K562 (cell line): ENCODE results near the gene BARX2. TPM values are rescaled to one million over a fixed set of nuclear protein-coding genes. Genes with fewer than 3 reads are reported as not detected.

Experiments
- ATAC-seq: fragments of 200-7000 bp; cut with Tn5 transposase; 3 replicates; pipeline ENCODE4 v1.9.1; 2020; ENCODE audit warnings: moderate library complexity
- BruUV-seq: library from RNA; stranded (reverse); fragments of 400-500 nt; replicated peaks from 2 replicates; lab custom pipeline; 2021; lab: Mats Ljungman, UMichigan
- CTCF ChIA-PET: fragments of 300-600 bp; formaldehyde crosslinking; extraction: SDS; loops from one replicate; lab custom pipeline; 2021; ENCODE audit warnings: low intra/inter-chr PET ratio; lab: Yijun Ruan, JAX
- POLR2A ChIA-PET: fragments of 300-600, 350-650 bp; sonication (Branson Sonifier 250); formaldehyde crosslinking; extraction: SDS; loops from one replicate; lab custom pipeline; 2021; ENCODE audit warnings: antibody characterized with exemption, inconsistent platforms; lab: Yijun Ruan, JAX
- DNase-seq, 4 experiments: peaks; one replicate each; pipeline versions ENCODE4 v3.0.0 to v3.0.0-alpha.2; 2011 to 2018; ENCODE audit warnings: low spot score in 3 of 4, mixed read lengths in 3 of 4; ENCODE audit errors: extremely low read depth in 1 of 4
- FAIRE-seq: peaks from 2 replicates; lab custom pipeline; 2011; peaks lifted over from hg19 to GRCh38; lab: Jason Lieb, UNC
- H2AFZ ChIP-seq: 2 replicates; pipeline ENCODE4 v1.6.0; 2011; ENCODE audit warnings: low read depth, low read length, control low read depth, inconsistent platforms
- H3K27ac ChIP-seq: fragments of 200-600 bp; 3 replicates; pipeline ENCODE4 v1.8.0; 2011; ENCODE audit warnings: low read depth, mild to moderate bottlenecking, control low read depth, inconsistent platforms, low read length, moderate library complexity, mixed read lengths; ENCODE audit errors: extremely low read depth
- H3K27me3 ChIP-seq, 2 experiments: fragments of 300-600 bp in 1 of 2; 2 replicates in 1 of 2; 3 replicates in 1 of 2; pipeline versions ENCODE4 v1.6.0 to v1.8.0; 2011; ENCODE audit warnings: inconsistent platforms in 2 of 2, low read length in 2 of 2, mild to moderate bottlenecking in 1 of 2, mixed read lengths in 1 of 2, moderate library complexity in 1 of 2; ENCODE audit not compliant: control insufficient read depth in 2 of 2, insufficient read depth in 2 of 2
- H3K36me3 ChIP-seq: fragments of 300-600 bp; 3 replicates; pipeline ENCODE4 v1.8.0; 2011; ENCODE audit warnings: mild to moderate bottlenecking, low read length, inconsistent platforms; ENCODE audit not compliant: control insufficient read depth, insufficient read depth
- H3K4me1 ChIP-seq, 2 experiments: fragments of 200-600 bp in 1 of 2; replicated peaks in 1 of 2; 2 replicates in 1 of 2; 3 replicates in 1 of 2; pipeline versions ENCODE4 v1.5.1 to v1.8.0; 2011; ENCODE audit warnings: inconsistent platforms in 2 of 2, low read length in 2 of 2, mild to moderate bottlenecking in 1 of 2, mixed read lengths in 1 of 2, moderate library complexity in 1 of 2; ENCODE audit not compliant: control insufficient read depth in 2 of 2, insufficient read depth in 2 of 2
- H3K4me2 ChIP-seq: 2 replicates; pipeline ENCODE4 v1.6.1; 2011; ENCODE audit warnings: low read length, control low read depth, inconsistent platforms, mixed read lengths; ENCODE audit not compliant: insufficient read depth
- H3K4me3 ChIP-seq: fragments of 200-600 bp; sonication (generic), shearing (Covaris generic); 2 replicates; pipeline ENCODE4 v1.5.1; 2016; ENCODE audit warnings: control low read depth, inconsistent platforms
- H3K79me2 ChIP-seq: fragments of 200-600 bp; 3 replicates; pipeline ENCODE4 v1.8.0; 2011; ENCODE audit warnings: low read length, inconsistent platforms; ENCODE audit not compliant: control insufficient read depth, insufficient read depth
- H3K9ac ChIP-seq, 2 experiments: 2 replicates each; pipeline versions ENCODE4 v1.6.0 to v1.6.1; 2011; ENCODE audit warnings: low read depth in 2 of 2, low read length in 2 of 2, control low read depth in 1 of 2, inconsistent platforms in 1 of 2, mild to moderate bottlenecking in 1 of 2, mixed read lengths in 1 of 2; ENCODE audit not compliant: insufficient read depth in 1 of 2
- H3K9me1 ChIP-seq: one replicate; pipeline ENCODE4 v1.6.0; 2011; ENCODE audit warnings: inconsistent platforms, mild to moderate bottlenecking, low read length, moderate library complexity; ENCODE audit not compliant: control insufficient read depth, insufficient read depth
- H3K9me3 ChIP-seq: replicated peaks from 2 replicates; pipeline ENCODE4 v1.5.1; 2011; ENCODE audit warnings: low read depth, low read length, inconsistent platforms; ENCODE audit not compliant: control insufficient read depth, insufficient read depth
- H4K20me1 ChIP-seq: replicated peaks from 2 replicates; pipeline ENCODE4 v1.6.1; 2011; ENCODE audit warnings: low read length, inconsistent platforms, mixed read lengths; ENCODE audit not compliant: control insufficient read depth, insufficient read depth
- CBFA2T3 ChIP-seq: fragments of 450-650 bp; IDR thresholded peaks from 2 replicates; pipeline ENCODE4 v1.6.1; 2017
- FOXA3 ChIP-seq, 2 experiments: fragments of 450-650 bp in 1 of 2; sonication (generic) in 1 of 2; formaldehyde crosslinking; IDR thresholded peaks in 1 of 2; conservative IDR thresholded peaks in 1 of 2; 2 replicates each; pipeline versions ENCODE4 v1.4.0 to v1.8.0; 2020 to 2022; ENCODE audit warnings: mild to moderate bottlenecking in 2 of 2, missing genetic modification reagents in 1 of 2
- SAP30 ChIP-seq: fragments of 200-600 bp; sonication (generic); IDR thresholded peaks from 2 replicates; pipeline ENCODE4 v1.6.1; 2012; ENCODE audit warnings: borderline replicate concordance, low read depth, mild to moderate bottlenecking, moderate library complexity, low read length, control low read depth, inconsistent platforms; ENCODE audit not compliant: insufficient read depth, poor library complexity, severe bottlenecking
- TAF9B ChIP-seq: fragments of 450-650 bp; IDR thresholded peaks from 2 replicates; pipeline ENCODE4 v1.6.1; 2018; ENCODE audit warnings: mild to moderate bottlenecking; ENCODE audit not compliant: partially characterized antibody
- XRCC4 ChIP-seq: IDR thresholded peaks from one replicate; pipeline ENCODE4 v1.6.1; 2011; ENCODE audit not compliant: insufficient read depth, insufficient read length; ENCODE audit errors: extremely low read depth
- ZNF174 ChIP-seq: fragments of 250-450 bp; sonication (Bioruptor Pico); IDR thresholded peaks from 2 replicates; pipeline ENCODE4 v1.4.0; 2020; ENCODE audit warnings: mild to moderate bottlenecking
- ZNF324 ChIP-seq: fragments of 250-450 bp; sonication (Bioruptor Pico); IDR thresholded peaks from 2 replicates; pipeline ENCODE4 v1.4.0; 2020; ENCODE audit warnings: mild to moderate bottlenecking
- ZNF444 ChIP-seq: fragments of 250-450 bp; sonication (Bioruptor Pico); IDR thresholded peaks from 2 replicates; pipeline ENCODE4 v1.4.0; 2020; ENCODE audit warnings: mild to moderate bottlenecking, moderate library complexity
- WGBS: fragments of 100-300 bp; shearing (Covaris generic); methylation state at CpG from one replicate; pipeline ENCODE4 v1.1.6; 2016; ENCODE audit warnings: low coverage, mixed read lengths; ENCODE audit not compliant: insufficient coverage; ENCODE audit errors: missing lambda C conversion rate; 5-methylcytosine and 5-hydroxymethylcytosine counted together
- in situ Hi-C: fragments of 300-500 bp; cut with MboI; formaldehyde crosslinking; loops from 4 replicates; pipeline ENCODE4 v1.15.0; 2018; ENCODE audit warnings: inconsistent platforms, mixed read lengths
- intact Hi-C: fragments of 100-400 bp; cut with micrococcal nuclease; formaldehyde crosslinking; loops from 2 replicates; pipeline ENCODE4 v1.14.2; 2022
- polyA plus RNA-seq, 8 experiments: library from polyadenylated mRNA; depleted of rRNA in 4 of 8; stranded (reverse) in 5 of 8; unstranded in 3 of 8; fragments of >200 nt; fragmentation: Nextera tagmentation in 2 of 8; fragmentation: Illumina TruSeq in 1 of 8; extraction: Ambion mirVana in 2 of 8; extraction: Trizol in 1 of 8; gene quantifications; 2 replicates each; pipeline versions ENCODE4 v1.2.1 to v1.2.3, GENCODE V29; 2011 to 2014; ENCODE audit warnings: inconsistent platforms in 1 of 8, missing spikeins in 1 of 8
- total RNA-seq, 7 experiments: library from RNA; depleted of rRNA in 6 of 7; stranded (reverse); fragments of >200 nt in 6 of 7; fragmentation: Illumina TruSeq in 2 of 7; extraction: Trizol in 2 of 7; gene quantifications; 2 replicates each; pipeline versions ENCODE4 v1.2.1 to v1.2.3, GENCODE V29; 2011 to 2021; ENCODE audit warnings: low replicate concordance in 1 of 7

Gene BARX2
- total and polyA plus RNA-seq, 9 of the 15 experiments (the other 6 are each of a cell fraction or from before 2014, with no cell fraction given): not detected

GRCh38 chr11:129366737-129367597, 8.7 kb upstream of the BARX2 start:
- Histone ChIP-seq H3K9me3 (no peaks in the 10 kb centered on the region), H3K9me1 (no peaks in the 10 kb centered on the region), H3K4me1 (no peaks in the 10 kb centered on the region), H3K27me3 (peaks cover 2 to 13% of the 10 kb centered on the region in 2 experiments; a peak in 3 of 5 replicates), H3K79me2 (no peaks in the 10 kb centered on the region), H3K4me2 (no peak overlapping the region), H2AFZ (no peak overlapping the region), H4K20me1 (no peaks in the 10 kb centered on the region), H3K36me3 (no peaks in the 10 kb centered on the region), H3K9ac (no peak overlapping the region), H3K27ac (no peak overlapping the region), H3K4me3 (no peak overlapping the region)
- no peak for ATAC-seq
- intact Hi-C loops (no loop called here), in situ Hi-C loops (no loop called here)
- no peak for DNase-seq
- CTCF ChIA-PET: interaction anchor here (0.8 kb wide), 1 partner anchor 384 kb away, joined by 3 read pairs; no protein-coding TSS in a partner anchor
- no peak for FAIRE-seq
- TF ChIP-seq CBFA2T3 (no peak), TAF9B (no peak), FOXA3 (CRISPR knock-in tag; conservative IDR thresholded peaks at IDR 0.05 in 1 of 2, IDR thresholded peaks at IDR 0.05 in 1 of 2) (no peak), ZNF444 (CRISPR knock-in tag) (no peak), ZNF324 (CRISPR knock-in tag) (no peak), SAP30 (no peak), XRCC4 (no peak), ZNF174 (CRISPR knock-in tag) (no peak)
- under 1% methylated on average over 13 of the region's 13 CpGs for WGBS
- BruUV-seq: no TSS peak
- POLR2A ChIA-PET: no interaction called here
